B cell (primary cell): Measurements from ENCODE around the gene CNPY3.

Experiments used
- EZH2 ChIP-seq: IDR thresholded peaks from 2 replicates; pipeline ENCODE4 v1.6.1; 2012; ENCODE audit warnings: borderline replicate concordance, low read depth, mild to moderate bottlenecking, moderate library complexity, low read length; ENCODE audit not compliant: insufficient read depth, poor library complexity, severe bottlenecking
- TF ChIP-seq, protein P1 (sequence below): fragments of 200-600 bp; IDR thresholded peaks from one replicate; pipeline ENCODE4 v1.8.0; 2022; ENCODE audit warnings: antibody characterized with exemption, mild to moderate bottlenecking

DNA sequence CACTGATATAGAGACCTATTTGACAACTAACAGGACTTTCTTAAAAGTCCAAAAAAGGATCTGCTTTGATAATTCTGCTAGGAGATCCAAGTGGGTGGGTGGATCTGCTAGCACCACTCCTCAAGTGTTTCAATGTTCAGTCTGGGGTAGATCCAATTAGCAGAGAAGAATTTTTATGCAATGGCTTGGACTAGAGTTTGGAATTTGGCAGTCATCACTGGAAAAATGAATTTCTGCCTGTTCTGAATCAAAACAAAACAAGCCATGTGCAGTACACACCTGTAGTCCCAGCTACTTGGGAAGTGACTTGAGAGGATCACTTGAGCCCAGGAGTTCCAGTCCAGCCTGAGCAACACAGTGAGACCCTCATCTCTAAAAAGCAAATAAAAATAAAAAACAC is 18.7 kb downstream of the CNPY3 start:
- TF ChIP-seq, protein P1, sequence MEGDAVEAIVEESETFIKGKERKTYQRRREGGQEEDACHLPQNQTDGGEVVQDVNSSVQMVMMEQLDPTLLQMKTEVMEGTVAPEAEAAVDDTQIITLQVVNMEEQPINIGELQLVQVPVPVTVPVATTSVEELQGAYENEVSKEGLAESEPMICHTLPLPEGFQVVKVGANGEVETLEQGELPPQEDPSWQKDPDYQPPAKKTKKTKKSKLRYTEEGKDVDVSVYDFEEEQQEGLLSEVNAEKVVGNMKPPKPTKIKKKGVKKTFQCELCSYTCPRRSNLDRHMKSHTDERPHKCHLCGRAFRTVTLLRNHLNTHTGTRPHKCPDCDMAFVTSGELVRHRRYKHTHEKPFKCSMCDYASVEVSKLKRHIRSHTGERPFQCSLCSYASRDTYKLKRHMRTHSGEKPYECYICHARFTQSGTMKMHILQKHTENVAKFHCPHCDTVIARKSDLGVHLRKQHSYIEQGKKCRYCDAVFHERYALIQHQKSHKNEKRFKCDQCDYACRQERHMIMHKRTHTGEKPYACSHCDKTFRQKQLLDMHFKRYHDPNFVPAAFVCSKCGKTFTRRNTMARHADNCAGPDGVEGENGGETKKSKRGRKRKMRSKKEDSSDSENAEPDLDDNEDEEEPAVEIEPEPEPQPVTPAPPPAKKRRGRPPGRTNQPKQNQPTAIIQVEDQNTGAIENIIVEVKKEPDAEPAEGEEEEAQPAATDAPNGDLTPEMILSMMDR, result no peak
- no peak for TF ChIP-seq EZH2
